HG03064 (cell line): Measurements from ENCODE around the gene ASS1.

Source experiments
- ATAC-seq: cut with Tn5 transposase; IDR thresholded peaks from one replicate; pipeline ENCODE4 v1.9.1; 2021; ENCODE audit warnings: low read depth; ENCODE audit not compliant: unreplicated experiment

The ASS1 gene

DNA sequence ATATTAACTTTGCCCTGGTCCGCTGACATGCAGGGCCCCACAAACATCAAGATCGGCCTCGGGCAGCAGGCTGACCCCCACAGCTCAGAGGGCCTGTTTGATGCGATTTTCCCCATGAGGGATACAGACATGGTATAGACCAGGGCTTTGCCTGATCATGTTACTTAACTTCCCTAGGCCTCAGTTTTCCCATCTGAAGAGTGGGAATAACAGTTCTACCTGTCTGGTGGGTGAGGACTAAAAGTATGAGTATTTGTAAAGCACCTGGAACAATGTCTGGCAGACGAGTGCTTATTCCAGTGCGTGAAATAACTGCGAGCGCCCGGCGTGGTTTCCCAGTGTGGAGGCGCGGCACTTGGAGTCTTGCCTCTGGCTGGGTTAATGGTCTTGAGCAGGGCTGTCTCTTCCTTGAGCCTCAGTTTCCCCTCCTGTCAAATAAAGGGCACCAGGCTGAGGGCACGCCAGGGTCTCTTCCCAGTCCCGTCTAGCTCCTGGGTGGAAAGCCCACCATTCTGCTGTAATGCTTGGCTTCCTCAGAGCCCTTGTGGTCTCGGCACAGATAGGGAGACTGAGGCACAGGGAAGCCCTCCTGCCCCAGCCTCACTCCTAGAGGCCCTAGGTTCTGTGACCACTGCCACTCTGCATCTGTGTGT lies 47.2 kb downstream of the ASS1 start:
- no peak for ATAC-seq

DNA sequence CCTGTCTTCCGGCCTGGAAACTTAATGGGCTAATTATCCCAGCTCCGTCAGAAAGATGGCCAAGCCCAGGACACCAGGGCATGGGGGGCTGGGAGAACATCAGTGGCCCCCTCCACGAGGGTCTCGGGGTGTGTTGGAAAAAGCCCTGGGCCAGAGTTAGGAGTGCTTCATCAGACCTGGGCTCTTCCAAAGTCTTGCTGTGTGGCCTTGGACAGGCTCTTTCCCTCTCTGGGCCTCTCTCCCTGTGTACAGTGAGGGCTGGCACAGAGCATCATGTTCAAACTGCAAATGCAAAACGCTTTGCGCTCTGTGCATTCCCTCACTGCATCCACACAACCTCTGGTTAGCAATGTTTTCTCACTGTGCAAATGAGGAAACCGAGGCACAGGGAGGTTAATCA lies 48.3 kb downstream of the ASS1 start:
- ATAC-seq = no peak

- no peak for ATAC-seq
Observed at GRCh38 chr9:130493476-130493875, 48.7 kb downstream of the ASS1 start.

DNA sequence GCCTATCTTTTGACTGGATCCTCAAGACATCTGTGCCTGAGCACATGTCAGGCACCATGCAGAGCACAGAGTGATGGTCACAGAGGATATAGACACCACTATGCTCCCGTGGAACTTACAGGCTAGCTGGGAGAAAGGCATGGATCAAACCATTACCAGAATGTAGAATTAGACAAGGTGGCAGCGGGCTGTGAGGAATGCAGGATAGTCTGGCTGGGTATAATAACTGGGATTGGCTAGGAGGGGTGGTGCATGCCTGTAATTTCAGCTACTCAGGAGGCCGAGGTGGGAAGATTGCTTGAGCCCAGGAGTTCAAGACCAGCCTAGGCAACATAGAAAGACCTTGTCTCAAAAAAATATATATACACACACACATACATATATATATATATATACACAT lies 50.3 kb downstream of the ASS1 start:
- ATAC-seq = no peak

DNA sequence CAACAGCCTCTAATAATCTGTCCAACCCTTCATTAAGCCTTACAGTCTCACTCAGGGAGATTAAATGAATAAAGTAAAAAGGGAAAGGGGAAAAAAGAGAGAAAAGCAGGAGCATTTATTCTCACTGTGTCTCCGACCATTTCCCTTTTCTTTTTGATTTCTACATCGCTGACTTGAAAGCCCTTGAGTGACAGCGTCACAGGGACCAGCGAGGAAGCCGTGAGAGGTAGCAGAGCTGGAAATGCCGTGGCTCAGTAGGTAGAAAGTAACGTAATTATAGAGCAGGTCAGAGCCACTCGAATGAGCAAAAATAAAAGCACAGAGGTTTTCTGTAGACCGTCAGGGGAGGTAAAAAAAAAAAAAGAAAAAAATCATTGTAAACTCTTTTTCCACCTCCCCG lies 52.4 kb downstream of the ASS1 start:
- no peak for ATAC-seq

GRCh38 chr9:130498298-130498917 lies 53.6 kb downstream of the ASS1 start:
- no peak for ATAC-seq

DNA sequence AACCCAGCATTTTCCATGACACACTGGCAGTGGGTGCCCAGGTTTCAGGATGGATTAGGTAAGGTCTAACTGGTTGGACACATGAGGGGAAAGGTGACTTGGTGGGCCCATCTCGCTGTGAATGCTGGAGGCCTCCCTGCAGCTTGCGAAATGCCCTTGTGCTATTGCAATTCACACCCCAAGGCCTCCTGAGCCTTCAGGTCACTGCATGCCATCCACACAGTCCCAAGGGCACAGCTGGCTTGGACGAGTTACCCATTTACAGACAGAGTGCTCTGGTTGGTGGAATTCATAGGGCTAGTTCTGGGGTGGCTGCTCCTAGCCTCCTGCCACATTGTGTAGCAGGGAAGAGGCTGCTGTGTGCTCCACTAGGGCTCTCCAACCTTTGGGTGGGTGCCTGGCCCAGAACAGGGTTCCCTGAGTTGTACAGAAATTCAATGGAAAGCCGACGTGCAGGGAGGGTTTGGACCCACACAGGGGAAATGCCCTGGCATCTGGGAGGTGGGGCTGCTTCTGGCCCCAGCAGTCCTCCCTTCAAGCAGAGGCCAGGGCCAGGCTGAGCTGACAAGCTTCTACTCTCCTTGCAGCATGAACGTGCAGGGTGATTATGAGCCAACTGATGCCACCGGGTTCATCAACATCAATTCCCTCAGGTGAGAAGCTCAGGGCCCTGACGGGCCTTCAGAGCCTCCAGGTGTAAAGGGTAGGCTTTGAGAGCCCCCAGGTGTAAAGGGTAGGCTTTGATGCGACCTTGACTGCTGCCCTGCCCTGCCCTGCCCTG lies 54.3 kb downstream of the ASS1 start:
- no peak for ATAC-seq

DNA sequence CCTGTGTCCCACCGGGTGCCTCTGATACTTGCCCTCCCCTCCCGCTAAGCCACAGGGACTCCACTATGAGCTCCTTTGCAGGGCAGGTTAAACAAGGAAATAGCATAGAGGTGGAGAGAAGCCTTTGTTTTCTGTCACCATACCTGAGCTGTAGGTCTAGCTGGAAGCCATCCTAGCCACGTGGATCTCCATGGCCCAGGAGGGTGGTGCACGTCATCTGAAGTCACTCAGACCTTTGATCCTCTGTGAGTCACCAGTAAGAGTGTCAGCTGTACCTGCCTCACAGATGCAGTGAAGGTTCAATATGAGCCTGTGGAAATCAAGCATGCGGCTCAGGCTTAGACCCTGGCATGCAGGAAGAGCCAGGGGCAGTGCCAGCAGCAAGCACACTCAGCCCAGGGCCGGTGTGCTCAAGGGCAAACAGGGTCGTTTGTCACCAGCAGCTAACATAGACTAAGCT lies 55.1 kb downstream of the ASS1 start:
- no peak for ATAC-seq

DNA sequence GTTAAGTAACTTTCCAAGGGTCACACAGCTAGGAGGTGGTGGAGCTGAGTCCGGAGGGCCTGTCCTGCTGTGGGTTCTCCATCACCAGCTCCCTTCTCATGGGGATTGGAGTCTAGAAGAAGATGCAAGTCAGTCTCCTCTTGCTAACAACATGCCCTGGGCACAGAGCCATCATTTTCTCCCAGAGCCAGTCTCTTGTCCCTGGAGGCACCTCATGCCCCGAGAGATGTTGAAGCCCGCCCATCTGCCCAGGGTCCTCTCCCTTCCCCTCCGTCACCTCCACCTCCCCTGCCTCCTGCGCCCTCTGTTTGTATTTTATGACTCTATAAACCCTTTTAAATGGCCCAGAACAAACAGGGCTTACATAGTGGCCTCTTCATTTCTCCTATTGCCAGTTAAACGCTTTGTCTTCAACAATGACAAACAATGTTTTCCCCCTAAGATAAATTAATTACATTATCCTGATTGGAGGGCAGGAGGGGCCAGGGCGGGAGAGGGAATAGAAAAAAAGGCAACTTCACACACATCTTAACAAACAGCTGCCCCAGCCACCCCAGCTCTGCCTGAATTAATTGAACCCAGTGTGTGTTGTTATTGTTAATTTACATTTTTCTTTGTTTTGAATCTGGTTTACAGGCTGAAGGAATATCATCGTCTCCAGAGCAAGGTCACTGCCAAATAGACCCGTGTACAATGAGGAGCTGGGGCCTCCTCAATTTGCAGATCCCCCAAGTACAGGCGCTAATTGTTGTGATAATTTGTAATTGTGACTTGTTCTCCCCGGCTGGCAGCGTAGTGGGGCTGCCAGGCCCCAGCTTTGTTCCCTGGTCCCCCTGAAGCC lies 55.8 kb downstream of the ASS1 start:
- ATAC-seq = no peak

- ATAC-seq = no peak
Observed at GRCh38 chr9:130501639-130502038, 56.9 kb downstream of the ASS1 start.

DNA sequence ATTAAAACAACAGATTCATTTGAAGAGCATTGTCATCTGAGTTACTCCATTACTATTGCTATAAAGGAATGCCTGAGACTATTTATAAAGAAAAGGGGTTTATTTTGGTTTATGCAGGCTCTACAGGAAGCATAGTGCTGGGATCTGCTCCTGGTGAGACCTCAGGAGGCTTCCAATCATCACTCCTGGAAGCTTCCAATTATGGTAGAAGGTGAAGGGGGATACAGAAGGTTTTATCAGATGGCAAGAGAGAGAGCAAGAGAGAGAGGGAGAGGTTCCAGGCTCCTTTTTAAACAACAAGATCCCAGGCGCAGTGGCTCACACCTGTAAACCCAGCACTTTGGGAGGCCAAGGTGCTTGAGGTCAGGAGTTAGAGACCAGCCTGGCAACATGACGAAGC lies 63.5 kb downstream of the ASS1 start:
- no peak for ATAC-seq

GRCh38 chr9:130512199-130512598 lies 67.4 kb downstream of the ASS1 start:
- ATAC-seq = no peak

DNA sequence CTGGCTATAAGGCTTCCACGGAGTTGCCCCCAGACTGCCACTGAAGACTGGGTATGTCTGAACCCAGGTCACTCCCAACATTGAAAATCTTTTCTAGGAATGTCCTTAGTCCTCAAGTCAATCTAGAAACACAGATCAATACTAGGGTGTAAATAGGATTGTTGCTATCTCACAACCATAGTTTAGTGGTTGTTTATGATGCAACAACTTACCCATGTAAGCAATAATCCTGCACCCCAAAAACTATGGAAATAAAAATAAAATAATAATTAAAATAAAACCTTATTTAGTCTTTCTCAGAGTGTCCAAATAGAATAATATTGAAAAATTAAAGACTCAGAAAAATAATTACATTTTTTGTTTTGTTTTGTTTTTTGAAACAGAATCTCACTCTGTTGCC lies 68.3 kb downstream of the ASS1 start:
- ATAC-seq = no peak

DNA sequence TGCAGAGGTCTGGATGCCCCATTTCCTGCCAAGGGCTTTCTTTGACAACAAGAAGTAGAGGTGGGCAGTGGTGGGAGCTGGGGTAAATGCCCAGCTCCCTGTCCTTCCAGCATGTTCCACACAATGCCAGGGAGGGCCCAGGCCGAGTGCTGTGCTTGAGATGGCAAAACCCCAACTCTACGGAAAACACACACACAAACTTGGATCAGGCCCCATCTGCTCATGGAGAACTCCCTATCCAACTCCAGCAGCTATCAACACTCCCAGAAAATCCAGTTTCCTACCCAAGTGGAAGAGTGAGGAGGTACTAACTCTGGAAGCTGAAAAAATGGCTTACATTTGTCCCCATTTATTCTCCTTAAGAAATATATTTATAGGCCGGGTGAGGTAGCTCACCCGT lies 73.5 kb downstream of the ASS1 start:
- ATAC-seq = no peak

GRCh38 chr9:130518943-130519799 lies 74.4 kb downstream of the ASS1 start:
- no peak for ATAC-seq

DNA sequence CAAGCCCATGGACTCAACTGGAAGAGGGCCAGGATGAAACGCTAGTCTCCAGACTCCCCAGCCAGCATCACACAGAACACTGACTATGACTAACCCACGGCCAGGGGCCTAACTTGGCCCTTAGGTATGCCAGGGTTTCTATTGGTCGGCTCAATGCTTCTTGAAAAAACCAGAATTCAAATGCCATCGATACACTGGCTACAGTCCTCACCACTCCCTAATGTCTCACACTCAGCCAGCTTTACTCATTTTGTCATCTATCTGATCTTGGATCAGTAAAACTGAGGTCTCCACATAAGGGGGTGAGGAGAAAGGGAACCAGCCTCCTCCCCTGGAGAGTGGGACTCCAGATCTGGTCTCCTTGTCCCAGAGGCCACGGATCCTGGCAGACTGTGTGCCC lies 75.2 kb downstream of the ASS1 start:
- ATAC-seq = no peak

DNA sequence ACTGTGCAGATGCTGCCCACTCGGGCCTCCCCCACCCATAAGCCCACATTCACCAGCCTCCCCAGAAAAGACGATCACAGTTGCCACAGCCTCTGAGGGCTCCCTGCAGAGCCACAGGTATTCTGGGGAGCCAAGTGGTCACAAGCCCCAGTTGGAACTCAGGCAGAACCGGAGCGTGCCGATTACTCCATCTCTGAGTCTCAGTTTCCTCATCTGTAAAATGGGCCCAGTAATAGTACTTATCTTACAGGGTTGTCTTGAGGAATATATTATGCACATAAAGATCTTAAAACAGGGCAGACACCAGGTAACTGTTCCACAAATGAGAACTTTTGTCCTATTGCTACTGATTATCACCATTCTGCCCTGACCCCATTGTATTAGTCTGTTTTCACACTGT lies 77.0 kb downstream of the ASS1 start:
- no peak for ATAC-seq

GRCh38 chr9:130522233-130522808 lies 77.6 kb downstream of the ASS1 start:
- no peak for ATAC-seq

DNA sequence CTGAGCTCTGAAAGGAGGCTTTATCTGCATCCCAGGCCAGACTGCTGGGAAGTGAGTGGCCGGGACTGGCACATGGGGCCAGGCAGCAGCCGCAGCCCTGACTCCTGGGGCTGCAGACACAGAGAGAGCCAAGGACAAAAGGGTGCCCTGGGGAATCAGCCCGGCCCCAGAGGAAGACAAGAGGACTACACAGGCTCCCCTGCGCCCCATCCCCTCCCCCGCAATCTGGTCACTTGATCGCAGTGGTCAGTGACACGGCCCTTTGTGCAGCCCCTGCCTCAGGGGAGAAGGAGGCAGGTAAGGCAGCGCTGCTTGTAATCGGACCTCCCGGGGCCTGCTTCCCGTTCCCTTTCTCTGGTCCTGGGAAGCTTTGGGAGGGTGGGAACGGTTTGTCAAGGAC lies 79.2 kb downstream of the ASS1 start:
- ATAC-seq = no peak
